ENCODE data around the gene LRRC4. TPM values are rescaled to one million over a fixed set of nuclear protein-coding genes. Genes with fewer than 3 reads are reported as not detected.

LRRC4 gene
- total RNA-seq, 2 experiments from 2014 or later, result not detected

DNA sequence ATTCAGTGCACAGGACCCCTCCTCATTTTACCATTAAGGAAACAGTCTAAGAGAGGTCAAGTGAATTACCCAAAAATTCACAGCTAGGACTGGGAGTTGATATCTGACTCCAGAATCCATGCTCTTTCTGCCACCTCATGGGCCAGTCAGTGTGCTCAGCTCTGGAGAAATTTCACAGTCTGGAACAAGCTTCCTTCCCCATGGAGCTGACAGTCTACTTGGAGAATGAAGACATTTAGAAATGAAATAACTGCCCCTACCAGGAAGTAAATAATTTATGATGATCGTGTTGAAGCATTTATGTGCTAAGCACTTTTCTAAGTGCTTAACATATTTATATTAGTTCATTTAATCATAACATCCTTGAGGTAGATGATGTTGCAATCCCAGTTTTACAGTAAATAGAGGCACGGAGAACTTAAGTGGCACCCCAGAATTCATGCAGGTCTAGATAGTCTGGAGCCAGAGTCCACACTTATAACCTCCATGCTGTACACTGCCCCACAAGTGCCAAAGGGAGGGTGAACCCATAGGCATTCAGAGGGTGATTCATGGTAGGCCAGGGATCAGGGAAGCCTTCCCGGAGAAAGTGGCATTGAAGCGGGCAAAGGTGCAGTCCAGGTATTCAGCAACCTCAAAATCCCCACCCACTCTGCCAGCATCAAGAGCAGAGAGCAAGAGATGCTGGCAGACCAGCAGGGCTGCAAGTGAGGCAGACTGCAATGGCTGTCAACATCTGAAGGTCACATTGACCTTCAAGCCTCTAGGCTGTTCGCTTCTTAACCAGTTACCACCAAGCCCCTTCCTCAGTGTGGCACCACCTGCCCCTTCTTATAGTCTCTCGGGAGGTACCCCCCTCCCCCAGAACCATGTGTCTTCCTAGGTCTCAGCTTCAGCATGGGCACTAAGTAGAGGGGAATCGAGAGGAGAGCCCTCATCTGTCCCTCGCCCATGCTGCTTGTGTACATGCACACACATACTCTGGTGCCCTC is 38.4 kb upstream of the LRRC4 start:
- Mint-ChIP-seq H3K4me3 (no peak overlapping the region), H3K9me3 (no peaks in the 10 kb centered on the region), H3K4me1 (no peaks in the 10 kb centered on the region), H3K36me3 (ENCODE audit: low read depth) (no peaks in the 10 kb centered on the region), H3K27me3 (no peaks in the 10 kb centered on the region), H3K27ac (no peak overlapping the region)
- ChIA-PET CTCF (no interaction called here), POLR2A (no interaction called here)
- no peak for DNase-seq

DNA sequence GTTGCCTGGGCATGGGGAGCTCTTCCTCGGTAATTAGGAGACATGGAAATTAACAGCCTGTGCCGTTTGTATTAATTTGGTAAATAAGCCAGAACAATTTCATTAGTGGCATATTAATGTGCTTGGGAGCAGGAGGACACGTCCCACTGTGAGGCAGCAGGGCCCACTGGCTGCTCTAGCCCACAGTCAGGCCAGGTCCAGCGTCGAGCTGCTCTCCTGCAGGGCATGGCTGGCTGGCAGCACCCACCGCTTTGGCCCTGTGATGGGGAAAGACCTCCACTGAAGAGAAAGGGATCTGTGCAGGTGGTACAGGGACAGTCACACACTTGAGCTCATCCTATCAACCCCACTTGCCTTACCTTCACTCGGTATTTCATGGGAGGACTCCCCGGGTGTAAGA is 37.5 kb upstream of the LRRC4 start:
- no peak overlapping the region for H3K4me3 Mint-ChIP-seq
- no peaks in the 10 kb centered on the region for H3K4me1 Mint-ChIP-seq
- H3K27ac Mint-ChIP-seq, result no peak overlapping the region
- CTCF ChIA-PET, result no interaction called here
- H3K27me3 Mint-ChIP-seq, result no peaks in the 10 kb centered on the region
- DNase-seq, result no peak
- POLR2A ChIA-PET, result no interaction called here
- H3K36me3 Mint-ChIP-seq (ENCODE audit: low read depth), result peaks cover under 1% of the 10 kb centered on the region
- H3K9me3 Mint-ChIP-seq, result no peaks in the 10 kb centered on the region

DNA sequence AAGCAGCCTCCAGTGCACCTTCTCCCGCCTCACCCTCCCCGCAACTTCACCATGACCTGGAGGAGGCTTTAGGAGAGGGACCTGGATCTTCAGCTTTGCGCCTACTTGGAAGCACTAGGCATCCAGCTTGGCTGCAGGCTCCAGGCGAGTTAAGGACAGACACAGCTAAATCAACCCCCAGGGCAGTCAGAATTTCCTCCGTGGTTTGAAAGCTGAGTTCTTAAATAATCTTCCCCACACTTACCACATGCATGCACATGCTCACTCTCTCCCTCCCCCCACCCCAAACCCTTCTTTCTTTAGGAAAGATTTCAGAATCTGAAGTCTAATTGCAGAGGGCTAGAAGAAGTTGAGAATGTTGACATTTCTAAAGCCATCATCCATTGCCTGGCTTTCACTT is 36.7 kb upstream of the LRRC4 start:
- Mint-ChIP-seq H3K36me3 (ENCODE audit: low read depth) (peaks cover 3% of the 10 kb centered on the region), H3K27ac (no peak overlapping the region), H3K9me3 (no peaks in the 10 kb centered on the region), H3K27me3 (no peaks in the 10 kb centered on the region), H3K4me1 (no peaks in the 10 kb centered on the region), H3K4me3 (no peak overlapping the region)
- CTCF ChIA-PET, result no interaction called here
- POLR2A ChIA-PET, result no interaction called here
- no peak for DNase-seq

DNA sequence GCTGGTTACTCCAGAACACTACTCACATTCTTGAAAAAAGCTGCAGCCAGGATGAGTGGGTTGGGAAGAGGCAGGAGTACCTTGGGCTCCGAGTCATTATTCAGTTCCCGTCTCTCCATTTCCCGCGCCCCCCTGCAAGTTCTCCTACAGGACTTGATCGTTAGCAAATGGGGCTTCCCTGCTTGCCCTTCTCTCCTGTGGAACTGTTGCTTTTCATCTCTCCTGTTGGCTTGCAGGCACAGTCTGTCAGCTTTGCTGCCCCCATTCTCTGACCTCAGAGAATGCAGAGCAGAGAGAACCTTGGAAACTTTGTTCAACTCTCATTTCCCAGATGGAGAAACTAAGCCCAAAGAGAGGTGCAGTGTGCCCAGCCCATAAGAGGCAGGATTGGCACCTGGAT is 35.6 kb upstream of the LRRC4 start:
- no peak overlapping the region for H3K27ac Mint-ChIP-seq
- DNase-seq, result no peak
- H3K4me3 Mint-ChIP-seq, result no peak overlapping the region
- no peaks in the 10 kb centered on the region for H3K4me1 Mint-ChIP-seq
- POLR2A ChIA-PET, result no interaction called here
- no peaks in the 10 kb centered on the region for H3K9me3 Mint-ChIP-seq
- H3K36me3 Mint-ChIP-seq (ENCODE audit: low read depth), result peaks cover 3% of the 10 kb centered on the region
- no peaks in the 10 kb centered on the region for H3K27me3 Mint-ChIP-seq
- CTCF ChIA-PET, result no interaction called here

DNA sequence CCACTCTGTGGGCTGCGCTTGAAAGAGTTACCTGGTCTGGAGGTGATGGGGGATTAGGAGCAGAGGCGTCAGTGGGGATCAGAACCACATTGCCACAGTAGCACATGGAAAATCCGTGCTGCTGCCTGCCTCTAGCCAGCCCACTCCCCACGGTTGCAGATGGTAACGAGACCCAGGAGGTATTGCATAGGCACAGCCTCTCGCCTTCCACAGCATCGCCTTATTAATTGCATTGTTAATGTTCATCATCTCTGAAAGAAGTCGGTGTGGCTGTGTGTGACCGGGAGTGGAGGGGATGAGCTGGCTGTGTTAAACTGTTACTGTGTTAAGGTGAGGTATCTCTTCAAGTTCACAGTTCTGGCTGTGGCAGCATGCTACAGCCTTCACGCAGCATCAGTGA is 35.2 kb upstream of the LRRC4 start:
- Mint-ChIP-seq H3K4me3 (no peak overlapping the region), H3K4me1 (no peaks in the 10 kb centered on the region), H3K27ac (no peak overlapping the region), H3K36me3 (ENCODE audit: low read depth) (peaks cover 3% of the 10 kb centered on the region), H3K9me3 (no peaks in the 10 kb centered on the region), H3K27me3 (no peaks in the 10 kb centered on the region)
- DNase-seq, result no peak
- POLR2A ChIA-PET, result no interaction called here
- CTCF ChIA-PET, result no interaction called here

DNA sequence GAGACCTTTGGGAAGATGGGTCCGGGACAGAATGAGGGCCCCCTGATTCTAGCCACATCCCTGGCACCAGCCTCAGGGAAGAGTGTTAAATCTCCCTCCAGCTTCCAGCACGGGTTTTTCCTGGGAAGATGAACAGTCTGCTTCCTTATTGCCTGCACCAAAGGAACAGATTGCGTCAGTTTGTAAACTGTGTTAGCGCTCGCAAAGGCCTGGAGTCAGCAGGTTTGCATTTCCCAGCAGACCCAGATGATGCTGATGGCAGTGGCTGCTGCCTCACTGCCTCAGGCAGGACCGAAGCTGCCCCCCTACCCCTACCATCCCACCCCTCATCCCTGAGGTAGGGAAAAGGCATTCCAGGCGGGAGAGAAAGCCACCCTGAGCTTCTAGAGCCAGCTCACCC is 34.6 kb upstream of the LRRC4 start:
- CTCF ChIA-PET, result no interaction called here

DNA sequence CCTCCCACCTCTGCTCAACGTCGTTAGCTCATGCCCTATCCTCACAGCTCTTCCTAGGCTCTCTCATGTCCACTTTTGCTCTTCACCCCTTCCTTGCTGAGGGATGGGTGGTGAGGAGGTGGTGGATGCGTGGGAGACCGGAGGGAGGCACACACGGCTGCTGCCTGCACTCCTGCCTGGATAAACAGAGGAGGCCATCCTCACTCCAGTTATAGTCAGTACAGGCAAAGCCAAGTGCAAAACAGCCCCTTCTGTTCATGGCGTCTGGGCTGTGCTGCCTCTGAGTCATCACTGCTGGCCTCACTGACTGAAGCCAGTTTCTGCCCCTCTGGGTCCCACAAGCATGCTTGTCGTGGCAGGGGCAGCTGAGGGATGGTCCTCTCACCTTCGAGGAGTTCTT is 31.9 kb upstream of the LRRC4 start:
- Mint-ChIP-seq H3K4me3 (no peak overlapping the region), H3K4me1 (peaks cover 20% of the 10 kb centered on the region), H3K27me3 (no peaks in the 10 kb centered on the region), H3K27ac (no peak overlapping the region), H3K36me3 (ENCODE audit: low read depth) (peaks cover 7% of the 10 kb centered on the region), H3K9me3 (no peaks in the 10 kb centered on the region)
- no peak for DNase-seq
- ChIA-PET POLR2A (no interaction called here), CTCF (no interaction called here)

More for the DNA sequence above, 34.6 kb upstream of the LRRC4 start:
- Mint-ChIP-seq H3K9me3 (no peaks in the 10 kb centered on the region), H3K27ac (no peak overlapping the region), H3K27me3 (no peaks in the 10 kb centered on the region), H3K36me3 (ENCODE audit: low read depth) (peaks cover 3% of the 10 kb centered on the region), H3K4me3 (no peak overlapping the region), H3K4me1 (no peaks in the 10 kb centered on the region)
- DNase-seq, result no peak
- POLR2A ChIA-PET, result no interaction called here

DNA sequence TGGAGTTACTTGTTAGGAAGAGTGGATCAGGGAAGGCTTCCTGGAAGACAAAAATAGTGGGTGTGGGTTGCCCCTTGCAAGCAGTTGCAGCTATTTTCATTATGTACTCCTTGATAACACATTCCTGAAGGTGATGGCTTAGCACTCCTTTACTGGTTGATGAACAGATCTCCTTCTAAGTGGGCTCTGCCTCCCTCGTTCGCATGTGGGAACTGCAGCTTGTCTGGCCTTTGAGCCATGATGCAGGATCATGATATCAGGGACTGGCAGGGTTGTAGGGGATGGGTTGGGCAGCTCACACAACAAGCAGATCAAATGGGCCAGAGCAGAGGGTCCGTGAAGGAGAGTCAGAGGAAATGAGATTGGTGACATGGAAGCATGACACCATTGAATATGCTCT is 28.8 kb upstream of the LRRC4 start:
- Mint-ChIP-seq H3K4me1 (peaks cover 31% of the 10 kb centered on the region), H3K36me3 (ENCODE audit: low read depth) (peaks cover 7% of the 10 kb centered on the region), H3K4me3 (no peak overlapping the region), H3K27me3 (no peaks in the 10 kb centered on the region), H3K27ac (peak overlapping the region; percentile 56), H3K9me3 (no peaks in the 10 kb centered on the region)
- DNase-seq, result no peak
- ChIA-PET POLR2A (no interaction called here), CTCF (interaction anchor here (1.6 kb wide), 1 partner anchor 150 kb away, joined by 3 read pairs; no protein-coding TSS in a partner anchor)

DNA sequence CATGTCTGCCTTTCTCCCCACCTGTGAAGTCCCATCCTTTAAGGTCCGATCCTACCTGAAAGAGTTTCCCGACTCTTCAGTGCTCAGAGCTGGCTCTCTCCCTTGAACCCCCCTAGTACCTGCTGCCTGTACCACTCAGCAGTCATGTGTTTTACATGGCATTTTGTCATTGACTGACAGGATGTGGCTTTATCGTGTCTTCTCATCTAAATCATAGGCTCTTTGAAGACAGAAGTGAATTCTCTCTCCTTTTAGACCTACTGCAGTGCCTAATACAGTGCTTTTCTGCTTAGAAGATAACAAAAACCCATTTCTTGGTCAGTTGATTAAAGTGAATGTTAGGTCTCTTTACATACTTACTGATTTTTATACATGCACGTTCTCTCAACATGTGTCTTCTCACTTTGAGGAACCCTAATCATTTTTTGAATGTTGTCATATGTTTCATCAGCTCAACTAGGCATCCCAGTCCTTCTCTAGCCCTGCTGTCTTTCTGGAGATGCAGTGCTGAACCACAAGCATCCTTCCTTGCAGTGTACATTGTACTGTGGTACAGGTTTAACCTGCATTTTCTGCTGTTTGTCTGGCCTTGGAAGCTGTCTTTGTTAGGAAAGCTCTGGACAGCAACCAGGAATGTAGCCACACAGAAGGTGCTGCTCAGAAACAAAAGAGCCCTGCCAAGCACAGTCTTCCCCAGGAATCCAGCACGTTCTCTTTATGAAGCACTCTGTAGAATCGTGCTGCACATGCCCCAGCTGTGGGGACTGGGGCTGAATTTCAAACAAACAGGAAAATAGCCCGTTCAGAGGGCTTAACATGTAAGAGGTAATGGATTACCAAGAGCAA is 28.1 kb upstream of the LRRC4 start:
- CTCF ChIA-PET, result interaction anchor here (1.6 kb wide), 1 partner anchor 150 kb away, joined by 3 read pairs; no protein-coding TSS in a partner anchor
- POLR2A ChIA-PET, result no interaction called here
- H3K4me1 Mint-ChIP-seq, result peaks cover 31% of the 10 kb centered on the region
- H3K27ac Mint-ChIP-seq, result peak overlapping the region; percentile 46
- H3K4me3 Mint-ChIP-seq, result no peak overlapping the region
- no peak for DNase-seq
- peaks cover 7% of the 10 kb centered on the region for H3K36me3 Mint-ChIP-seq (ENCODE audit: low read depth)
- H3K27me3 Mint-ChIP-seq, result no peaks in the 10 kb centered on the region
- H3K9me3 Mint-ChIP-seq, result no peaks in the 10 kb centered on the region

DNA sequence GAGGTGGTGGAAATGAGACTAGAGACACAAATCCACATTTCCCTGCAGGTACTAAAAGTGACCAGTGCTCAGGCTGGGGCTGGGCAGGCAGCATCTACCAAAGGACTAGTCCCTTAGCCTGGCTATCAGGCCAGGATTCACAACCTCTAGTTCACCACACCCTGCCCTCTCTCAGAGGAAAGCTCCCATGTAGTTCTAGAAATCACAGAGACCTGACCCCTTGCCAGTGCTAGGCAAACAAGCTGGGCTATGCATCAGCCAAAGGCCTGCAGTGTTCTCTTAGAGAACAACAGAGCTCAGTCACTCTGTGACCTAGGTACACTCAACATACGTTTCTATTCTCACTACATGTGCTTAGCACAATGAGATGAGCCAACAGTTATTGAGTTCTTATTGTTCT is 26.7 kb upstream of the LRRC4 start:
- Mint-ChIP-seq H3K27ac (no peak overlapping the region), H3K9me3 (no peaks in the 10 kb centered on the region), H3K27me3 (no peaks in the 10 kb centered on the region), H3K4me3 (no peak overlapping the region), H3K36me3 (ENCODE audit: low read depth) (peaks cover 4% of the 10 kb centered on the region), H3K4me1 (peaks cover 33% of the 10 kb centered on the region)
- DNase-seq, result no peak
- ChIA-PET CTCF (interaction anchor here (0.8 kb wide), 1 partner anchor 350 kb away, joined by 4 read pairs; no protein-coding TSS in a partner anchor), POLR2A (interaction anchor here (1.3 kb wide), 1 partner anchor 16 kb away, joined by 3 read pairs; no protein-coding TSS in a partner anchor)

DNA sequence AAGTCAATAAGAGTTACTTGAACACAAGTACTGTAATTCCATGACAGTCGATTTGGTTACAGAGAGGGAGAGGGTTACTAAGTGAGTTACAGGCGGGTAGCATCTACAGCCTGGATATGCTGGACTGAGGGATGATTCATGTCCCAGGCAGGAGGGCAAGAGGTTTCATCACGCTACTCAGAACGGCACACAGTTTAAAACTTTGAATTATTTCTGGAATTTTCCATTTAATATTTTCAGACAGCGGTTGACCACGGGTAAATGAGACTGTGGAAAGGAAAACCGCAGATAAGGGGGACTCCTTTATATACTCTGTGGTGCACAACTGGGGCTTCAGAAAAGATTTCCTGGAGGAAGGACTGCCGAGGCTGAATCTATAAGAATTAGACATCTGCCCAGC is 25.7 kb upstream of the LRRC4 start:
- Mint-ChIP-seq H3K27ac (no peak overlapping the region), H3K4me1 (peaks cover 35% of the 10 kb centered on the region), H3K9me3 (no peaks in the 10 kb centered on the region), H3K27me3 (no peaks in the 10 kb centered on the region), H3K36me3 (ENCODE audit: low read depth) (peaks cover 4% of the 10 kb centered on the region), H3K4me3 (no peak overlapping the region)
- no peak for DNase-seq
- POLR2A ChIA-PET, result no interaction called here
- CTCF ChIA-PET, result no interaction called here

DNA sequence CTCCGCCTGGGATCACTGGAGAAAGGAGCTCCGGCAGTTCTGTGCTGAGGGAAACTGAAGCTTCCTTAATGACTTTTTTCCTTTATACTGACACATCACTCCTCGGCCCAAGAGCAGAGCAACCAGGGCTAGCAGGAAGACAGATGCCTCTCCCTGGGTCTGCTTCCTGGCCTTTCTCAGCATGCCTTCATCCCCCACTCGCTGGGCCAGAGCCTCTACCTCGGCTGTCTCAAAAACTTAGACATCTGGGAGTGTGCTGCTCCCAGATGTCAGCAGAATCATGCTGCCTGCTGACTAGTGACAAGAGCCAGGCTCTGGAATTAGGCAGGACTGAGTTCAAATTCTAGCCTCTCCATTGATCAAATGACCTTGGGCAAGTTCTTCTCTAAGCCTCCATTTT is 24.4 kb upstream of the LRRC4 start:
- H3K36me3 Mint-ChIP-seq (ENCODE audit: low read depth), result peaks cover 4% of the 10 kb centered on the region
- H3K4me3 Mint-ChIP-seq, result no peak overlapping the region
- ChIA-PET CTCF (interaction anchor here (1.5 kb wide), 1 partner anchor 10 kb away, joined by 3 read pairs; no protein-coding TSS in a partner anchor), POLR2A (no interaction called here)
- peaks cover 35% of the 10 kb centered on the region for H3K4me1 Mint-ChIP-seq
- no peak overlapping the region for H3K27ac Mint-ChIP-seq
- H3K9me3 Mint-ChIP-seq, result no peaks in the 10 kb centered on the region
- H3K27me3 Mint-ChIP-seq, result no peaks in the 10 kb centered on the region
- DNase-seq, result no peak

DNA sequence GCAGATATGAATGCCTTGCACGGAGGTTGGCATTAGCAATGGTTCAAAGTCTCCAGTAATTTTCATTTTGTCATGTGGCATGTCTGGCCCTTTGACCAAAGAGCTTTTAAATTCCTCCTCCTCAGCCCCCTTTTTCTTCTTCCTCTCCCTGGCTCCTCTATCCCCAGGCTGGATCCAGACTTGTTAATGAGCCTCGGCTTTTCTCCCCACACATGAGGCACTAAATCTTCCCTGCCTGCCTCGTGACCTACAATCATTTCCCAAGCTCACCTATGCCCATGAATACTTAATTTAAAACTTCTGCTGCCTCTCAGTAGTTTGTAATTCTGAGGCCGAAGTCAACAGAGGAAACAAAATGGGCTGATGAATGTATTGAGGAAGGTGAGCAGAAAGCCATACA is 23.3 kb upstream of the LRRC4 start:
- H3K9me3 Mint-ChIP-seq, result no peaks in the 10 kb centered on the region
- peaks cover under 1% of the 10 kb centered on the region for H3K36me3 Mint-ChIP-seq (ENCODE audit: low read depth)
- DNase-seq, result no peak
- peaks cover 28% of the 10 kb centered on the region for H3K4me1 Mint-ChIP-seq
- H3K4me3 Mint-ChIP-seq, result no peak overlapping the region
- CTCF ChIA-PET, result interaction anchor here (1.5 kb wide), 1 partner anchor 9 kb away, joined by 3 read pairs; no protein-coding TSS in a partner anchor
- POLR2A ChIA-PET, result no interaction called here
- no peaks in the 10 kb centered on the region for H3K27me3 Mint-ChIP-seq
- H3K27ac Mint-ChIP-seq, result no peak overlapping the region
